ENCODE data around the gene ATL2. TPM values are rescaled to one million over a fixed set of nuclear protein-coding genes. Genes with fewer than 3 reads are reported as not detected.

Gene ATL2
- total RNA-seq, 4 donors from 2014 or later, result 63.1 to 108 (median 74.3) TPM

GRCh38 chr2:38317725-38318124, 59.3 kb downstream of the ATL2 start:
- Histone ChIP-seq H3K27ac (no peak overlapping the region), H3K36me3 (peaks cover 0 to 45% (median 4%) of the 10 kb centered on the region in 3 donors), H3K9me3 (no peaks in the 10 kb centered on the region), H3K4me3 (no peak overlapping the region), H3K4me1 (peaks cover 0 to 3% (median 0%) of the 10 kb centered on the region in 4 donors), H3K27me3 (no peaks in the 10 kb centered on the region)
- DNase-seq (ENCODE audit: low spot score in 2 of 2), result no peak
- no peak for TF ChIP-seq POLR2A (IDR thresholded peaks at IDR 0.05)
- TF ChIP-seq CTCF (IDR thresholded peaks at IDR 0.05), result no peak
- TF ChIP-seq EP300 (IDR thresholded peaks at IDR 0.05), result no peak

- peak in 1 of 2 donors; percentile 8 for TF ChIP-seq EP300 (IDR thresholded peaks at IDR 0.05)
- peak; percentile 52 to 72 (median 62) for TF ChIP-seq CTCF (IDR thresholded peaks at IDR 0.05)
- TF ChIP-seq POLR2A (IDR thresholded peaks at IDR 0.05), result no peak
- peaks cover 0 to 3% (median 0%) of the 10 kb centered on the region in 4 donors for H3K4me1 ChIP-seq
- peaks cover 0 to 60% (median 13%) of the 10 kb centered on the region in 3 donors for H3K36me3 ChIP-seq
- WGBS, 2 donors, result 48 to 50% methylated on average over 2 of the region's 2 CpGs
- no peak overlapping the region for H3K4me3 ChIP-seq
- no peaks in the 10 kb centered on the region for H3K27me3 ChIP-seq
- H3K27ac ChIP-seq, result no peak overlapping the region
- no peaks in the 10 kb centered on the region for H3K9me3 ChIP-seq
- DNase-seq (ENCODE audit: low spot score in 2 of 2), result peak in 1 of 2 donors; percentile 28
Observed at GRCh38 chr2:38315707-38316333, 61.3 kb downstream of the ATL2 start.

- H3K36me3 ChIP-seq, result peaks cover 0 to 75% (median 13%) of the 10 kb centered on the region in 3 donors
- 96 to 100% methylated on average over 1 of the region's 1 CpG for WGBS, 2 donors
- no peak for DNase-seq (ENCODE audit: low spot score in 2 of 2)
- TF ChIP-seq EP300 (IDR thresholded peaks at IDR 0.05) (no peak), CTCF (IDR thresholded peaks at IDR 0.05) (no peak), POLR2A (IDR thresholded peaks at IDR 0.05) (no peak)
- H3K4me3 ChIP-seq, result no peak overlapping the region
- no peak overlapping the region for H3K27ac ChIP-seq
- H3K4me1 ChIP-seq, result no peaks in the 10 kb centered on the region
- H3K9me3 ChIP-seq, result no peaks in the 10 kb centered on the region
- H3K27me3 ChIP-seq, result no peaks in the 10 kb centered on the region
Observed at GRCh38 chr2:38308821-38309220, 68.3 kb downstream of the ATL2 start.

- Histone ChIP-seq H3K4me3 (no peak overlapping the region), H3K4me1 (no peaks in the 10 kb centered on the region), H3K27ac (no peak overlapping the region), H3K27me3 (no peaks in the 10 kb centered on the region), H3K9me3 (no peaks in the 10 kb centered on the region), H3K36me3 (peaks cover 0 to 67% (median 0%) of the 10 kb centered on the region in 3 donors)
- no peak for DNase-seq (ENCODE audit: low spot score in 2 of 2)
- TF ChIP-seq EP300 (IDR thresholded peaks at IDR 0.05) (no peak), CTCF (IDR thresholded peaks at IDR 0.05) (no peak), POLR2A (IDR thresholded peaks at IDR 0.05) (no peak)
- WGBS, 2 donors, result 83 to 96% methylated on average over 2 to 3 of the region's 3 CpGs
Observed at GRCh38 chr2:38301969-38302702, 74.9 kb downstream of the ATL2 start.

GRCh38 chr2:38301340-38301968, 75.6 kb downstream of the ATL2 start:
- WGBS, 2 donors, result 79 to 89% methylated on average over 3 of the region's 3 CpGs
- H3K4me3 ChIP-seq, result no peak overlapping the region
- H3K36me3 ChIP-seq, result peaks cover 0 to 62% (median 0%) of the 10 kb centered on the region in 3 donors
- no peaks in the 10 kb centered on the region for H3K4me1 ChIP-seq
- no peaks in the 10 kb centered on the region for H3K27me3 ChIP-seq
- no peaks in the 10 kb centered on the region for H3K9me3 ChIP-seq
- TF ChIP-seq CTCF (IDR thresholded peaks at IDR 0.05) (no peak), EP300 (IDR thresholded peaks at IDR 0.05) (no peak)
- no peak for DNase-seq (ENCODE audit: low spot score in 2 of 2)
- no peak overlapping the region for H3K27ac ChIP-seq

Measured in tibial nerve (tissue), 4 donors.